ENCODE data around the gene PSMD3.
"Not testable (repeated sequence)": the region's sequence is repeated elsewhere in the genome, so short reads cannot be mapped to it uniquely, and the experiment has no call there.

The PSMD3 gene

GRCh38 chr17:39980351-39981206 is at the start of gene PSMD3:
TSS of gene PSMD3 (plus strand) at chr17:39980807. CDS start at chr17:39980971, 164 bp downstream.
- DNase-seq = peak; percentile 98 to 100 (median 99)

DNA sequence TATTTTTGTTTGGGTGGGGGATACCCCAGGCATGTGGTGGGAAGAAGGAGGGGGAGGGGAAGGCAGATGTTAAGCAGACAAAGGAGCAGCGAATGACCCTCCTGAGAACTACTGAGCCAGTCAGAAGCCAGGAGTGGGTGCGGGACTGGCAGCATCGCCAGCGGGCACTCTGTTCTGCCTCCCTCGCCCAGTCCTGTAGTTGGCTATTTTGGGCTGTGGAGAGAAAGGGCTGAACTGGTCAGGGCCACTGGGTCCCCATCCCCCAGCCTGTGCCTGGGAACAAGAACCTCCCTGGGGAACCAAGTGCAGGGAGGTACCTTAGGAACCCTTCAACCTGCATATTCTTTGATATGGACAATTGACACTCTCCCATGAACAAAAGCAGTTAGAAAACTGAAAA is 46.7 kb upstream of the PSMD3 start:
- DNase-seq = no peak

GRCh38 chr17:39934324-39934723 is 46.3 kb upstream of the PSMD3 start:
- DNase-seq = no peak

DNA sequence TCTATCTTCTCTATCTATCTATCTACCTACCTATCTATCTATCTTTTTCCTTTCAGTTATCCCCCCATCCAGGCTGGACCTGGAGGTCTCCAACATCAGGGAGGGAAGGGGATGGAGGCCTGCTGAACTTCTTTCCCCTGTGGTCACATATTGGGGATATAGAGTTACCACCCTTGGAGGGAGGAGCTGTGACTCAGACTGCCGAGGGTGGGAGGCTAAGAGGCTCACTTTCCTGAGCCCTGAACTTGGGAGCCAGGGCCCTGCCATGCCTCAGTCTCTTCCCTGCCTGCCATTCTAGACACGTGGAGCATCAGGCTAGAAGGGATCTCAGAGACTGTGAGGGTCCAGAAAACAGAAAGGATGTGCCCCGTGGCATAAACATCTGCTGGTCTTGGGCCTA is 44.7 kb upstream of the PSMD3 start:
- no peak for DNase-seq

- no peak for DNase-seq
Measured at GRCh38 chr17:39937447-39937846, 43.2 kb upstream of the PSMD3 start.

GRCh38 chr17:39938140-39938869 is 42.3 kb upstream of the PSMD3 start:
- DNase-seq = no peak

GRCh38 chr17:39939106-39939505 is 41.5 kb upstream of the PSMD3 start:
- peak in 1 of 3 experiments; percentile 50 for DNase-seq

GRCh38 chr17:39939588-39940419 is 40.8 kb upstream of the PSMD3 start:
- DNase-seq = peak in 2 of 3 experiments; percentile 14 to 53

- DNase-seq = no peak
Measured at GRCh38 chr17:39943702-39944392, 36.8 kb upstream of the PSMD3 start.

GRCh38 chr17:39944393-39944711 is 36.3 kb upstream of the PSMD3 start:
- no peak for DNase-seq

DNA sequence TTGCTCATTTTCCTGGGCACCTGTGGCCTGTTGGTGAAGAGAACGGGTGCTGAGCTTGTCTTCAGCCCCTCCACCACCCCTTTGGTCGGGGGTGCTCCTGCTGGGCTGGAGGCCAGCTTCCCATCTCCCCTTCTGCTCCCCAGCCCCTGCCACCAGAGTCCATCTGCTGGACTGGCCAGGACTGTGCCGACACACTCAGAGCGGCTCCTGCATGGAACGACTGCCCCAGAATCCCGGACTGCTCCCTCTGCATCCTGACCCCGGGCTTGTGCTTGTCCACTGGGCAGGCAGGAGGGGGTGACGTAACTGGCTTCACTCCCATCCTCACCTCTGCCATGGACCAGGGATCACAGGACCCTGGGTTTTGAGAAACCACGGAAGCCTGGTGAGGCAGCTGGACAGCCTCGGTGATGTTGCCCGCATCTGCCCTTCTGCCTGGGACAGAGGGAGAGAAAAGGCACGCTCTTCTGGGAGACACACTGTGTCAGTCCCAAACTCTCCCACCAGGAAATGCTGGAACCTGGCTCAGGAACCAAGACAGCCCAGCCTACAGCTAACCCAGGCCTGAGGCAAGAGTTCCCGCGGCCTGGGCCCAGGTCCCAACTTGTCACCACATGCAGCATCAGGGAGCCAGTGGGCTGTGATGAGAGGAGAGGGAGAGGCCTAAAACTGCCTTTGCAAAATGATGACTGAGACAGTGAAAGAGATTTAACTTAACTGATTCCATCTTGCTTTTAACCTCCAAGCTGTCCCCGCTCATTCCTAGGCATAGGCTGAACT is 33.9 kb upstream of the PSMD3 start:
- DNase-seq = no peak

- not testable (repeated sequence) for DNase-seq
Measured at GRCh38 chr17:39948489-39948828, 32.1 kb upstream of the PSMD3 start.

DNA sequence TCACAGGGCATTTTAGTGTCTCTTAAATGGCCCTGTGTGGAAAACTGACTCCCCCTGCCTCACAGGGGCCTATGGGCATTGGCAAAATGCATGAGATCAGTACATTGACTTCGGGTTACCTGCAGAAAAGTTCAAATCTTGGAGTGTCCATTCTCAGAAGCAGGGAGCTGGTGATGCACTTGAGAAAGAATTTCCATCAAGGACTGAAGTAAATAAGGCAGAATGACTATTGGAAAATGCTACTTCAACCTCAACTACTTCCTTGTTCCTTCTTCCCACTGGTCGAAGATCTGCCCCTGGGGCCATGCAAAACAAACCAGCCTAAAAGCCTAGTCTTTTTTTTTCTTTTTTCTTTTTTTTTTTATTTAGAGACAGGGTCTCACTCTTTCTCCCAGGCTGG is 31.6 kb upstream of the PSMD3 start:
- no peak for DNase-seq

GRCh38 chr17:39950871-39951348 is 29.7 kb upstream of the PSMD3 start:
- peak in 1 of 3 experiments; percentile 10 for DNase-seq

DNA sequence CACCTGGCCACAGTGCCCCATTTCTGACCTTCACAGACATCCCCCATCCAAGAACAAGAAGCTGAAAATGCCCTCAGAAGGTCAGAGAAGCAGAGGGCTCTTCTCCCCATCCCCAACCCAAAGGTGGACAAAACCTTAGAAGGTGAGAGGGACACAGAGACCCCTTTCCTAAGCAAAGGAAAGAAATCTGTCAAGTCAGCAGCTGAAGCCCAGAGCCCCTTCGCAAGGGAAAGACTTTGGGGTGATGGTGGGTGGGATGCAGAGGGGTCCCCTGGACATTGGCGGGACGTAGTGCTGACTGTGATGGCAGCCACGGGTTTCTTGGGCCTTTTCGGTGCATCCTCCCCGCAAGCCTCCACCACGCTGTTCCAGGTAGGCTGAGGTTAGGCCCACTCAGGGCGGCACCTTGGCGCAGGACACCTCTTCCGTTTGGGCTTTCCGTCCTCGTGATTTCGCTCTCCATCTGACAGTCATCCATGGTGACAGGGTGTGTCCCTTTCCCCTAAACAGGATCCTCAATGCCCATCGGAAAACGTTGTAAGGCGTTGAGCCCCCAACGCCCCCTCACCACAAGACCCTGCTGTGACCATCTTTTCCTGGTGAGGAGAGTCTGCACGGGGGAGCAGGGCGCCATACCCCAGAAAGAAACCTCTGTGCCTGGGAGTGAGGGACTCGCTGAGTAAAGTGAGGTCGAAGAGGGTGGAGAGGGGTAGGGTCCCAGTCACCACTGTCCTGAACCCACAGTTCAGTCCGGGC is 28.5 kb upstream of the PSMD3 start:
- no peak for DNase-seq

- DNase-seq = peak; percentile 92 to 97 (median 95)
Measured at GRCh38 chr17:39952680-39953470, 27.7 kb upstream of the PSMD3 start.

- DNase-seq = no peak
Measured at GRCh38 chr17:39953471-39953888, 27.1 kb upstream of the PSMD3 start.

GRCh38 chr17:39954876-39955275 is 25.7 kb upstream of the PSMD3 start:
- no peak for DNase-seq

DNA sequence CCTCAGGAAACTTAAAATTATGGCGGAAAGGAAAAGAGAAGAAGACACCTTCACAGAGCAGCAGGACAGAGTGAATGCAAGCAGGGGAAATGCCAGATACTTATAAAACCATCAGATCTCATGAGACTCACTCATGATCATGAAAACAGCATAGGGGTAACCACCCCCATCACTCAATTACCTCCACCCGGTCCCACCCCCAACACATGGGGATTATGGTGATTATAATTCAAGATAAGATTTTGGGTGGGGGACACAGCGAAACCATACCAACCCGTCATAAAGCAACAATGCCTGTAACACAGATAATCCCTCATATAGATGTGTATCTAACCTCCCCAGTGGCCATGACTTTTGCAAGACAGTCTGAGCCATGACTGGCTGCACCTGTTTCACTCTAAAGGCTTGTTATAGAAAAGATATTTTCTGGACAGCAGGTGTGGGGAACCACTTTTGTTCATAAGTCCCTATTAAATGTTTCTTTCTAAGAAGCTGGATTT is 24.8 kb upstream of the PSMD3 start:
- DNase-seq = no peak

GRCh38 chr17:39960524-39961041 is 20.0 kb upstream of the PSMD3 start:
- DNase-seq = no peak

All from NCI-H1417 (cell line).